ENCODE measurements around the gene SLC23A2.
"Not testable (repeated sequence)": the region's sequence is repeated elsewhere in the genome, so short reads cannot be mapped to it uniquely, and the experiment has no call there.

The SLC23A2 gene

DNA sequence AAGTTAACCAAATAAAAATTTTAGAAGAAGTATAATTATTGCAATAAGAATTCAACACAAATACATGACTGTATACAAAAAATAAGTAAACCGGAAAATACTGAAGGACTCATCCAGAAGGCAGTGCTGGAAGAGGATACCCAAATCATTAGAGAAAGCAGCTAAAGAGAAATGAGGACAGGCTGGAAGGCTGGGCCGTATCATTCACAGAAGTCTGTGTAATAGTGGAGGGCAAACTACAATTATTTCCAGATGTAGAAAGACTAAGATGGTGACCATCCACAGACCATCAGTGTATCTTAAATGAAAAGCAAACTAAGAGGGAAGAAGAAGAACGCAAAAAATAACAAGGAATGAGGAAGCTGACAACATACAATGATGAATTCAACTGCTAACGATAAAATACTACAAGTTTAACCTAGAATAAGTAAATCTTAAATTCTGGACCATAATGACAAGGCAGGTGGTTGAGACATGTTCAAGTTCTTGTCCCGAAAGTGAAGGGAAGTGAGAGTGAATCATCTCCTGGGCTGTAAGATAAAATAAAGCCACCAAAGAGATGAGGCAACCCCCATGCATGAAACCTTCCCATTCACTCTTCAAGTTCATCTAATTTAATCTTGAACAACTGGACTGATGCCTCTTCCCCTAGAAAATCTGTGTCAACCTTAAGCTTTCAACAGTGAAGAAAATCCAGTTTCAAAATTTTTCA, 71.5 kb downstream of the SLC23A2 start:
- no peak for DNase-seq

DNA sequence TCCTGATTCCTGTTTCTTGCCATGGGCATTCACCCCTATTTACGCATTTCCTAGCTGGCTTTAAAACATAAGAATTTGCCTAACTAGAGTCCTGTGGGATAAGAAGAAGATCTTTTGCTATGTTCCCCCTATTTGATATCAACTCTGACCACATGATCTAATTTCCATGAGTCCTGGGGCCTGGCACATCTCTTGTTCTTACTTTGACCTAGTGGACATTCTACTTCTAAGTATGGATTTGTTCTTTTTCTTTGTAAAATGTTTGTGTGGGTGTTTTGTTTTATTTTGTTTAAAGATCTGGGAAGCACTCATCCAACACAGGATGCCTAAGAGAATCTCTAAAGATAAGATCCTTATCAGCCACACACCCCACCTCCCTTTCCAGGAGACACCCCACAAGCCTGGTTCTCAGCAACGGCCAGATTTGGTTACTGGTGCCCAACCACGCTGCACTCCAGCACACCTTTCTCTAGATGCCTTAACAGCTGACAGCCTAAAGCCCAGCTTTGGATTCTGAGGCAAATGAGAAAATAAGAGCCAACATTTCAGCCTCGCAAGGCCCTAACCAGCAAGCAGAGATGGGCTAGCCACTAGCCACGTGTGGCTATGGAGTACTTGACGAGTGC, 74.7 kb downstream of the SLC23A2 start:
- no peak for DNase-seq

DNA sequence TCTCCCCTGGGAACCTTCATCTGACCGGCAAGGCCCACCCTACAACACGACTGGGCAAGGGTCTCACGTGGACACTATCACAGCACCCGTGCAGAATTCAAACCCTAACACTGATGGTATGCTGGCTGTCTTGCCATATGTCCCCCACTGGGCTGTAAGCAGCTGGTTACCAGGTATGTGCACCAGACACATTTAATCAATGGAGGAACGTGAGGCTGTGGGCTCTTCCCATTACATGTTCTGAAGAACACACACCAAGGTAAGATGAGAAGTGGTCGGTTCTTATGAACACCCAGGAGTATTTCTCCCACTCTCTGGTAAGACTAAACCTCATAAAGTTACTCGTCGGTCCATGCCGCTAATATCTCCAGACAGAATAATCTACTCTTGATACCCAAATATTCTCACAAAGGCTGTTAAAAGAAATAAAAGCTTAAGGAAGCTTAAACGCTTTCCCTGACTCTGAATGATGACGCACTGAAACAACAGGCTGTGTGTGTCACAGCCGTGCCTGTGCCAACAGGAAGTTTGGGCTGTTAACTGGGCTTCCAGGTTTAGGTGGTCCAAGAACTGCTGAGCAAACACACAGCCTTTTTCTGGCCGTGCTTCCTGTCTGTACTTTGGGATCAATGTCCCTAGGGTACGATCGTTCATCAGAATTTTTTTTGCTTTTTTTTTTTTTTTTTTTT, 75.3 kb downstream of the SLC23A2 start:
- DNase-seq = no peak

DNA sequence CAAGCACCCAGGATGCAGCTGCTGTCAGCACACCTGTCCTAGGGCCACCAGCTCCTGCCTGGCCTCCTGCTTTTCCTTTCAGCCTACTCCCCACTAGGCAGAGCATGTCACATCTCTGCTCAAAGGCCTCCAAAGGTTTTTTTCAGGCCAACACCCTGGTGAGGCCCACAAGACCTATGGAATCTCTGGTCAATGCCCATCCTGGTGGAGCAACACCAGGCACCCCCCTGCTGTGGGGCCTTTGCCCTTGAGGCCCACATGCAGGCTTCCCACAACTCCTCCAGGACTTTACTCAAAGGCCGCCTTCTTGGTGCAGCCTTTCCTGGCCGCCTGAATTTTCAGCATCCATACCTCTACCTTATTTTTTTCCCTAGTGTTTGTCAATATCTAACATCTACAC, 76.9 kb downstream of the SLC23A2 start:
- no peak for DNase-seq

DNA sequence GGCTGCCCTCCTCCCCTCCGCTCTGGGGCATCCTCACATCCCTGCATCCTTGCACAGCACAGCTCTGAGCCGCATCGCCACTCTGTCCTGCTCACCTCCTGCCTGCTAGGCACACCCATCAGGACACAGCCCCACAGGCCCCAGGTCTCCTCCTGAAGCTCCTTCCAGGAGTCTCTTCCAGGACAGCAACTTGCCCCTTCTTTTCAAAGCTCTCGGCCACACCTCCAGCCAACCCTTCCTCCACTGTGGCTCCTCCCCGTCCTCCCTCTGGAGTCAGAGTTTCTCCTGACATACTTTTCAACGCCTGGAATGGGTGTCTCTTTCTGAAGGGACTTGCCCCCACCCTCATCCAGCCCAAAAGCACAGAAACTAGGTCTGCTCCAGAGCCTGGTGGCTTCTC, 77.3 kb downstream of the SLC23A2 start:
- no peak for DNase-seq

DNA sequence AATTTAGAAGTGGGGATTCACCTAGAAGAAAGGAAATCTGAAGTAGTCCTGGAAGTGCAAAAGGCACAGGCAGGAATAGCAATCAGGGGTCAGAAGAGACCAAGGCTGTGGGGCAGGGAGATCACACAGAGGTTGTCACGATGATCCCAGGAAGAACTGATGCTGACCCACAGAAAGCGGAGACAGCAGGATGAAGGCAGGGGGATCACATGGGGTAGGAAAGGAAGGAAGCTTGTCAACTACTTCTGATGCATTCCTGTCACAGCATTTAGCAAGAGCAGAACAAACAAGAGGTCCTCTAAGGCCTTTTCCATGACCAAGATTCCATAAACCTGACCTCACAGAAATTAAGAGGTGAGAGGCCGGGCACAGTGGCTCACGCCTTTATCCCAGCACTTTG, 79.1 kb downstream of the SLC23A2 start:
- no peak for DNase-seq

DNA sequence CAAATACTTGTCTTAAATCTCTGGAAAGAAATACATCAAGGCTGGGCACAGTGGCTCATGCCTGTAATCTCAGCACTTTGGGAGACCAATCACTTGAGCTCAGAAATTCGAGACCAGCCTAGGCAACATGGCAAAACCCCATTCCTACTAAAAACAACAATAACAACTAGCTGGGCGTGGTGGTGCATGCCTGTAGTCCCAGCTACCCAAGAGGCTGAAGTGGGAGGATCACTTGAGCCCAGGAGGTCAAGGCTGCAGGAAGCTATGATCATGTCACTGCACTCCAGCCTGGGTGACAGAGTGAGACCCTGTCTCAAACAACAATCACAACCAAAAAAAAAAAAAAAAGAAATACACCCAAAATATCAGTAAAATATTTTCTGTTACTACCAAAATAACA, 80.0 kb downstream of the SLC23A2 start:
- not testable (repeated sequence) for DNase-seq

DNA sequence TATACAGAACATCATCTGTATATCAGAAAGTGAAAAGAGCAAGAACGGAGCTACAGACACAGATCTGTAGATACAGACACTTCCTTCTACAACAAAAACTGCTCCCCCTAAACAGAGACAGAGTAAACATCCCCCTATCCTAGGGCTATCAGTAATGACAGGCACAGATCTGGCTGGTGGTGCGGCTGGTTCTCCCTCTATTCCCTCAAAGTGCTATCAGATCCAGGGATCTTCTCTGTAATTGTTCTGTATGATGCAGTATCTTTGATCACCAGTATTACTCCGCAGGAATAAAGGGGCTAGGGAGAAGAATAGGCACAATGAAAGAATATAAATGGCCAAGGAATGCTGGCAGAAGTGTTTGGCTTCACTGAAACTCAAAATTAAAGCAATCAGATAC, 80.7 kb downstream of the SLC23A2 start:
- no peak for DNase-seq

DNA sequence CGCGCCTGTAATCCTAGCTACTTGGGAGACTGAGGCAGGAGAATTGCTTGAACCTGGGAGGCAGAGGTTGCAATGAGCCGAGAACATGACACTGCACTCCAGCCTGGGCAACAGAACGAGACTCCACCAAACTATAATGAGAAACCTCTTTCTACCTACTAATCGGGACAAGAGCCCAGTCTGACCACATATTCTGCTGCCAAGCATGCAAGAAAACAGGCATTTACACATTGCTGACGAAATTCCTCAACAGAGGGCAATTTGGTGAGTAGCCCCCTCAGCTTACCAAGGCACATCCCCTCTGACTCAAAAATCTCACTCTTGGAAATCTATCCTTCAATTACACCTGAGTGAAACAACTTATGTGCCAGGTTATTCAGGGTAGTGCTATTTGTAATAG, 81.2 kb downstream of the SLC23A2 start:
- no peak for DNase-seq

DNA sequence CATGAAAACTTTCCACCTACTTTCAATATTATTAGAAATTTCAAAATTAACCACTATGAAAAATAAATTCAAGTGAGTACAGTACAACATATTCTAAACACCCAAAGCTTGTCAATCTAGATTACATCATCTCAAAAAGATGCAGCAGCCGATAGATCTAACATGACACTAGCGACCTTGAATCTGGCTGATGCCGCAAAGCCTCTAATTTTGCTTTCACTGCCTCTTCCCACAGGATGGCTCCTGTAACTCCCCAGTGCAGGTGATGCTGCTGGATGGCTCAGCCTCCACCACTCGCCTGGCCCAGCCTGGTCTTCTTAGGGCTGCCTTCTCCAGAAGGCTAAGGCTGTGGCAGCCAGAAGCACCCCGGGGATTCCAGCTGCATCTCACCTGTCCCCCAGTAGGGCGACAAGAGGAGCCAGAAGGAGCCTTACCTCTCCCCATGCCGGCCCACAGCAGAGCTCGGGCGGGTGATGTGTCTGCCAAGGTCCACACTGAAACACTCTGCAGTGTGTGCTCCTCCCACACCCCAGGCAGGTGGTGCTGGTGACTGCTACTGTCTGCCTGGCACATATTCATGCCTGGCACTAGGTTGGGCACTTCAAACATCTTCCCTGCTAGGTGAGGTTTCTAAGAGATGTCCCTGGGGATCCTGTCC, 82.1 kb downstream of the SLC23A2 start:
- DNase-seq = no peak

DNA sequence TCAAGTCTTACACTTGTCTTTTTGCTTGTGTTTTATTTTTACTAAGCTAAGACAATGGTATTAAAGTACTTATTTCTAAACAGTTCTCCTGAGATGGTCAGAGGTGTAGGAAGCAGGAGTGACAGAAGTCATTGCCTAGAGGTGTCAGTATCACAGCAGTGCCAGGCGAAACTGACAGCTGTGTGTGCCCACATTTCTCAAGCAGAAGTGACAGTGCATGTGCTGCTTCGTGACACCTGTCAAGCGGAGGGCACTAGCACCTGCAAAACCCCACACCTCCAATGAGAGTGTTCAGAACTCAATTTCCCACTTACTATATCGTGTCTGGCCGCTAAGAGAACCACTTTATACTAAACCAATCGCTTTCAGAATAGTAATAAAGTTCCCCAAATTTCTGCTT, 82.8 kb downstream of the SLC23A2 start:
- DNase-seq = no peak

DNA sequence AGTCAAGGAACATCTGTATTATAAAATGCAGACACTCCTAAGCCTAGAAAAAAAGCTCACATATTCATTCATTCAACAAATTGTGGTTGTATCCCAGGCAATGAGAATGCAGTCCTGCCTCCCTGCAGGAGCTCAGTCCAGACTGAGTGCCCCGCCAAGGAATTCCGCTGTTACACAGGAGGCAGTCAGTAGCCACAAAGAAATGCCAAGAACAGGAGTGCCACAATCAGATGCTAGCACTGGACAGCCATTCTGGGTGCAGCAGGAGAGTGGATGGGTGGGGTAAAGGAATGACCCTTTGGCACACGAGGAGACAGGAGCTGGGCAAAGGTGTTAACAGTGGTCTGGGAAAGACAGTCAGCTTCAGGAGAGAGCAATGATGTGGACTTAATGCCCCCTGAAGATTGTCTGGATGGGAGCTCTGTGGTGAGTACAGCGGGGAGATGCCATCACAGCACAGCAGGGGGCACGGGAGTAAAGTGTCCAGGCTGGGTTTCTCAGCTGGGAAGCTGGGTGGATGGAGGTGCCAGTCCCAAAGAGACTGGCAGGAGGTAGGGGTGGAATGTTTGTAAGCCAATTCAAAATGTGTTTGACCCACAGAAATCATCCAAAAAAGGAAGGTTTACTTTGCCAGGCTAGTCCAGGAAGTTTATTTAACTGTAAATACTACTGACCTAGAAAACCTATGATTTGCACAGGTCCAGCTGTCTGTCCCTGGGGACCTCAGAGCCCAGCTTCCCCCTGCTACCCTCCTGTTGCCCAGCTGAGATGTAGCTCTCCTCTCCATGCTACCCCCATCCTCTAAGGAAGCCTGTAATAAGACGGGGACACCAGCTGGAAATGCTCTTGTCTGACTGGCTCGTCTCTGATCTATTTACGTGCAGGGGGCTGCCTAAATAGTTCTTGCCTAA, 84.1 kb downstream of the SLC23A2 start:
- no peak for DNase-seq

DNA sequence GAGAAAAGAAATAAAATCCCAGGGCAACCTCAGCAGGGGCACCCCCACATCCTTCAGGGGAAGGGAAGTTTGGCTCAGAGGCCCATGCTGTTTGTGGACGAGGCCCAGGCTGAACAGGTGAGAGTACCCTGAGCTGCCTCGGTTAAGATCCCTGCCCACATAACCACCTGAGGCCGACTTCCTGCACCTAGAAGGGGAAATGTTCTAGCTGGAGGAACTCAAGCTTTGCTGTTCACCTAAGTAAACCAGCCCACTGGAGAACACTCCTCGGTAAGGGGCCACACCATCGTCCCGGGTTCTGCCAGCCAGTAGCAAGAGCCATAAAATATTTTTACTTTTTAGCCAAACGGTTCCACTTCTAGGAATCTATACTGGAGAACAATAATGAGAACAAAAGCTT, 88.2 kb downstream of the SLC23A2 start:
- DNase-seq = no peak

DNA sequence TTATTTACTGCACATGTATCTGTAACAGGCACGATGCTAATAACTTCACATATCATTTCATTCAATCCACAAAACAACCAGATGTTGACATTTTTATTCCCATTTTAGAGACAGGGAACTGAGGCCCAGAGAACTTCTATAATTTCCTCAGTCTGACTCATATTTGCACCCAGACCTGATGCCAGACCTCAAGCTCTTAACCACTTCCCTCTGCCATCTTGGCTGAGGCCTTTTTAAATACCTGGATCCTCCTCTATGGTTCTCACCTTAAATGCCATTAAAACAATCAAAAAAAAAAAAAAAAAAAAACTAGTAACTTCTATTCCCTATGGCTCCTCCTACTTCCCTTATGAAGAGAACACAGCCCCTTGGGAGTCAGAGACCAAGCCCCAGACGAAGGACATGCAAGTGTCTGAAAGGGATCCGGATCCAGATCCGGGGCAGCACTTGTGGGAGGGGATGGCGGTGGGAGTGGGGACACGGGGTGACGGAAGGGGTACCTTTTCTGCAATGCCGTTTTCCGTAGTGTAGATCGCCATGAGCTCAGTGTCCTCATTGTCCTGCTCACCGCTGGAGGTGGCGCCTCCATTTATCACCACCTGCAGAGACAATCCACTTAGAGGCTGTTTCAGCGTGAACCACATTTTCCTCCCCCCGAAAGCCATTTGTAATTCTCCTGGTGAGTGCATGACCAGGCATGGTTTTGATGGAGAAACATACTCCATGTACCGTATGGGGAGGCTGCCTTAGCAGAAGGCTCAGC, 88.7 kb downstream of the SLC23A2 start:
- DNase-seq = no peak

DNA sequence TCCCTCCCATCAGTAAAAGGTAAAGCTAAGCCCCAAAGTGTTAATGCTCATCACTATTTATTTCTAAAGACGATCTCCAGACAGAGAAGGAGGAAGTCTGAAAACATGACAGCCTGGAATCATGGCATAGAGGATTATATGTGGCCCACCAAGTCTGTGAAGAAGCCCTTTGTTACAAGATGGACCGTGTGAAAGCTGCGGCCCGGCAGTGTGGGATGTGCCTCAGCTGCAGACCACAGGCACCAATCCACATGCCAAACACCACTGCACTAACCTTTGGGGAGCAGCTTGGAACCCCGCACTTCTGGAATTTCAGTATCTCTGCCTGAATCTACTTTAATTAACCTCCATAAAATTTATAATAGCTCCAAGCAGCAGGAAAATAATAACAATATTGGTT, 90.4 kb downstream of the SLC23A2 start:
- no peak for DNase-seq

DNA sequence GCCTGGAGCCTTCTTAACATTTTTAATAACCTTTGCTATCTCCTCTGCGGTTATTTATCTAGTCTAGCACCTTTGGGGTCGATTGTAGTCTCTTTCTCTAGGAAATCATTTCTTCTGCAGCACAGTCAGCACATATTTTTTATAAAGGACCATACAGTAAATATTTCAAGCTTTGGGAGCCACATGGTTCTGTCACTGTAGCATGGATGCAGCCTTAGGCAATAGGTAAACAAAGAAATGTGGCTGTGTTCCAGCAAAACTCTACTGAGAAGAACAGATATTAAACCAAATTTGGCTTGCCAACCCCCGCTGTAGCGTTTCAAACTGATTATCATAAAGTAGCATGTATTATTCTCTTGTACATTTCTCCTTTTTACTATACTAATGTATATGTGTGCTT, 95.7 kb downstream of the SLC23A2 start:
- no peak for DNase-seq

DNA sequence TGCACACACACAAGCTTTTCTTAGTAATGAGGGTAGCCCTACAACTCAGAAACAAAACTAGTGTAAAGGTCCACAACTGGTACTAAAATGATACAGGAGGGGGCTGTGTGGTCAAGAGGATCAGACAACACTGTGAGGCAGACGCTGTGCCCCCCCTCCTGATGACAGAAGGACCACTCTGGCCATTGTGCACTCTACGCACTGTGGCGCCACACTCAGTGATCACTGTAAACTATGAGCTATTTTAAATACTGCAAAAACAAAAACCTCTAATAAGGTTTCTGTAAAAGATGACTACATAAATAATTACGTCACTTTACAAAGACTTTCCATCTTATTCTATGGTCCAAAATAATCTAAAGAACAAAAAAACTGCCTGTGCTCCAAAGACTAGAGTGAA, 96.1 kb downstream of the SLC23A2 start:
- no peak for DNase-seq

DNA sequence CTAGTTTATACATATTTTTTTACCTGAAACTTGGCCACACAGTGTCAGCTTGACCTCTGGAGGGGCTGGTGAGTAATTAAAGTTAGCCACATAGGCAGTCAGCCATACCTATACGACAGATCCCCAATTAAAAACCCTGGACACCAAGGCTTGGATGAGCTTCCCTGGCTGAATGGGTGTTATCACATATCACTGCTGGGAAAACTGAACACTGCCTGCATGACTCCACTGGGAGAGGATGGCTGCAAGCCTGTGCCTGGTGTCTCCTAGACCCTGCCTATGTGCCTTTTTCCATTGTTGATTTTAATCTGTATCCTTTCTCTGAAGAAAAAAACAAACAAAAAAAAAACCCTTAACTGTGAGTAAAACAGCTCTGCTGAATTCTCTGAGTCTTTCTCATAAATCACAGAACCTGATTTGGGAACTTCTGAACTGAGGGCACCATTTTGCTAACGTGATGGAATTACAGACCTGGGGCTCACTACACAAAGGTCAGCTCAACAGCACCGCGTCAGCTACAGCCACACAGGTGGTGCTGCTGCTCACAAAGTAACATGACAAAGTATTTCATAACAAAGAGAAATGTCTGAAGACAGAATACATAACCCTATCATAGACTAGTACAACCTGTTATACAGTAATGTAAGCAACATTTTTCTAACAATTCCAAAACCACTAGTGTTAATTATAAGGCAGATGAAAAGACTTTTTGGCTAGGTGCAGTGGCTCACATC, 97.0 kb downstream of the SLC23A2 start:
- DNase-seq = no peak

DNA sequence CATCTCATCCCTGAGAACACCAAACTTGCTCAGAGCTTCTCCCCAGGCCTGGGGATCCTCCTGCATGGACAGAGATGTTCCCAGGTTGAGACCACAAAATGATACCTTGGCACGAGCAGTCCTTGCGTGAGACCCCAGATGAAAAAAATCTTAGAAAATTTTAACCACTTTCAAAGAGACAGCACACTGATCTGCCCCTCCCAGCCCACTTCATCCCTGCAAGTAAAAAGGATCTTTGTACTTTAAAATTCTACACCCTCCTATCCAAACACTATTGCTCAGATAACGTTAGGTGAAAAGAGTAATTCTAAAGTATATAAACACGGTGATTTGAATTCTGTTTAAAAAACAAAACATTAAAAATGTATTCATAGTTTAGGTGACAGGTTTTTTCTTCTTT, 98.5 kb downstream of the SLC23A2 start:
- no peak for DNase-seq

DNA sequence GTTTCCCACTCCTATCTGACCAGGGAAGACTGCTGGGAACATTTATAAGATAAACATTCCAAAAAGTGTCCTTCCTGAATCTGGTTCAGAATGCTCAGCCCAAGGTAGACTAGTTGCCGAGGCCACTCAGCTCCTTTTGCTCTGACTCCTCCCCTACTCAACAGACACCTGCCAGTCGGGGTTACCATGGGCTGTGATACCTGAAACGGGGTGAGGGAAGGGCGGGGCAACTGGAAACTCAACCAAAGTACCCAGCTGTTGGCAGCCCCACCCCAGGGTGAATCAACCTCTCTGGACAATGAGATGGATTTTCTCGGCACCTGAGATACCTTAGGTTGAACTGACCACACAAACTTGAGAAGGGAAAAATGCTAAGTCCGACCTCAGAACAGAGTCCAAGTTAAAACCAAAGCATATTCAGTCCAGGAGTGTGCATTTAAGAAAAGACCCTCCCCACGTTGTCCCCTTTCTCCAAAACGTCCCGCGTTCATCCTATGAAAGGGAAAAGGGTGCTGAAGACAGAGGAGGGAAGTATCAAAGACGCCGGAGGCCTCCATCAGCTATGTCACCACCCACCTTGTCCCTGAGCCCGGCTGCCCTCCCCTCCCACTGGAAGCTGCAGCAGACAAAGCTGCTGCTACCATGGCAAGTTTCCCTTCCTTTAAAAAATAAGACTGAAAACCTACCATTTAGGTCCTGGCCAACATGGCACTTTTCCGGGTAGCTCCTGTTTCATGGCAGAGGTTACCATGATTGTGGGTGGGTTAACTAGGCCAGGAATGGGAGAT, 100.1 kb downstream of the SLC23A2 start:
- no peak for DNase-seq

Data from NCI-H1694 (cell line).